ENCODE results near the gene FGGY.

DNA sequence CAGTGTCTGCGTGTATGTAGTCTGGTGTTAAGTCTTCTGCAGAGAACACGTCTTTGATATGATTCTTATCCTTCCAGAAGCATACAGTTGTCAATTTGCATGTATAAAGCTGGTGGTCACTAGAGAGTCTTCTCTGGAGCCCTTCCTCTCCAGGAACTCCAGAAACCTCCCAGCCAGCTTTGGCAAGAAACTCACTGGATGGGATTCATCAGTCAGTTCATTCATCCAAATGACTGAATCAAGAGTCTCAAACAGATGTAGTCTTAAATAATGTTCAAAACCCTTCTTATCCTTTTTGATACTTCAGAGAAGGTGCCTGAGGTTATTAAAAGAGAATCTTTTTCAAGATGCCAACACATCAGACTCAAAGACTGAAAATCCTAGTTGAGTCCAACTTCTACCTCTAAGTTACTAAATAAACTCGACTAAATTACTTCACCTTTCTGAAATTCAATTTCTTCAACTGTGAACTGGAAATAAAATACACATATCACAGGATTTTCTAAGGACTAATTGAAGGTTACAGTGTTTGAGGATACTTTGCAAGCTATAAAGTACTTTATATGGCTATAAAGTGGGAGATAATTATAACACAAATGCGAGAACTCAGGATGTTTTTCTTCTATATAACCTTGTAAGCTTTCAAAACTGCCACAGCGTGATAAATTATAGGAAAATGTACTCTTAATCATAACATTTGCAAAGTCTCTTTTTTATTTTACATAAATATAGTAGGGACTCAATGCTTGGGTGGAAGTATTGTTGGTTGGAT is 252.4 kb downstream of the FGGY start:
- TF ChIP-seq, protein P1, sequence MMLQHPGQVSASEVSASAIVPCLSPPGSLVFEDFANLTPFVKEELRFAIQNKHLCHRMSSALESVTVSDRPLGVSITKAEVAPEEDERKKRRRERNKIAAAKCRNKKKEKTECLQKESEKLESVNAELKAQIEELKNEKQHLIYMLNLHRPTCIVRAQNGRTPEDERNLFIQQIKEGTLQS (IDR thresholded peaks at IDR 0.05) = no peak
- TF ChIP-seq, protein P2, sequence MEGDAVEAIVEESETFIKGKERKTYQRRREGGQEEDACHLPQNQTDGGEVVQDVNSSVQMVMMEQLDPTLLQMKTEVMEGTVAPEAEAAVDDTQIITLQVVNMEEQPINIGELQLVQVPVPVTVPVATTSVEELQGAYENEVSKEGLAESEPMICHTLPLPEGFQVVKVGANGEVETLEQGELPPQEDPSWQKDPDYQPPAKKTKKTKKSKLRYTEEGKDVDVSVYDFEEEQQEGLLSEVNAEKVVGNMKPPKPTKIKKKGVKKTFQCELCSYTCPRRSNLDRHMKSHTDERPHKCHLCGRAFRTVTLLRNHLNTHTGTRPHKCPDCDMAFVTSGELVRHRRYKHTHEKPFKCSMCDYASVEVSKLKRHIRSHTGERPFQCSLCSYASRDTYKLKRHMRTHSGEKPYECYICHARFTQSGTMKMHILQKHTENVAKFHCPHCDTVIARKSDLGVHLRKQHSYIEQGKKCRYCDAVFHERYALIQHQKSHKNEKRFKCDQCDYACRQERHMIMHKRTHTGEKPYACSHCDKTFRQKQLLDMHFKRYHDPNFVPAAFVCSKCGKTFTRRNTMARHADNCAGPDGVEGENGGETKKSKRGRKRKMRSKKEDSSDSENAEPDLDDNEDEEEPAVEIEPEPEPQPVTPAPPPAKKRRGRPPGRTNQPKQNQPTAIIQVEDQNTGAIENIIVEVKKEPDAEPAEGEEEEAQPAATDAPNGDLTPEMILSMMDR (IDR thresholded peaks at IDR 0.05; ENCODE audit: low read depth, low read length, missing input control) = no peak
- no peak for TF ChIP-seq TAF1 (conservative IDR thresholded peaks at IDR 0.05)

All from liver (tissue), 3 donors.